ENCODE results near the gene EHBP1.

The EHBP1 gene

GRCh38 chr2:62824388-62824787 is 118.9 kb downstream of the EHBP1 start:
- DNase-seq: no peak

- DNase-seq: no peak
Measured at GRCh38 chr2:62826141-62826540, 120.6 kb downstream of the EHBP1 start.

GRCh38 chr2:62826953-62827675 is 121.6 kb downstream of the EHBP1 start:
- no peak for DNase-seq

- DNase-seq: no peak
Measured at GRCh38 chr2:62831729-62832128, 126.2 kb downstream of the EHBP1 start.

GRCh38 chr2:62844311-62845090 is 139.0 kb downstream of the EHBP1 start:
- no peak for DNase-seq

GRCh38 chr2:62845256-62845655 is 139.7 kb downstream of the EHBP1 start:
- DNase-seq: no peak

- no peak for DNase-seq
Measured at GRCh38 chr2:62852254-62852653, 146.7 kb downstream of the EHBP1 start.

GRCh38 chr2:62854600-62855514 is 149.3 kb downstream of the EHBP1 start:
- no peak for DNase-seq

- no peak for DNase-seq
Measured at GRCh38 chr2:62856228-62857040, 150.9 kb downstream of the EHBP1 start.

- no peak for DNase-seq
Measured at GRCh38 chr2:62857139-62857931, 151.8 kb downstream of the EHBP1 start.

GRCh38 chr2:62858231-62858832 is 152.8 kb downstream of the EHBP1 start:
- DNase-seq: no peak

GRCh38 chr2:62868947-62869346 is 163.4 kb downstream of the EHBP1 start:
- no peak for DNase-seq

- DNase-seq: no peak
Measured at GRCh38 chr2:62870966-62871365, 165.5 kb downstream of the EHBP1 start.

- DNase-seq: no peak
Measured at GRCh38 chr2:62871506-62871905, 166.0 kb downstream of the EHBP1 start.

GRCh38 chr2:62873603-62874002 is 168.1 kb downstream of the EHBP1 start:
- no peak for DNase-seq

- DNase-seq: no peak
Measured at GRCh38 chr2:62874881-62875383, 169.4 kb downstream of the EHBP1 start.

GRCh38 chr2:62881162-62881795 is 175.8 kb downstream of the EHBP1 start:
- DNase-seq: no peak

GRCh38 chr2:62883629-62884028 is 178.1 kb downstream of the EHBP1 start:
- no peak for DNase-seq

- DNase-seq: no peak
Measured at GRCh38 chr2:62884086-62884485, 178.6 kb downstream of the EHBP1 start.

- DNase-seq: no peak
Measured at GRCh38 chr2:62884514-62884913, 179.0 kb downstream of the EHBP1 start.
